Stimulated activated CD4-positive, alpha-beta T cell treated with anti-CD3 and anti-CD28 coated beads, Interleukin-2, amount 100 ng/mL, for 24 hours (primary cell): ENCODE results near the gene RXRA.

Experiments used
- DNase-seq, 2 donors: peaks; one replicate each; pipeline ENCODE4 v3.0.0-alpha.2; 2020

Gene RXRA

DNA sequence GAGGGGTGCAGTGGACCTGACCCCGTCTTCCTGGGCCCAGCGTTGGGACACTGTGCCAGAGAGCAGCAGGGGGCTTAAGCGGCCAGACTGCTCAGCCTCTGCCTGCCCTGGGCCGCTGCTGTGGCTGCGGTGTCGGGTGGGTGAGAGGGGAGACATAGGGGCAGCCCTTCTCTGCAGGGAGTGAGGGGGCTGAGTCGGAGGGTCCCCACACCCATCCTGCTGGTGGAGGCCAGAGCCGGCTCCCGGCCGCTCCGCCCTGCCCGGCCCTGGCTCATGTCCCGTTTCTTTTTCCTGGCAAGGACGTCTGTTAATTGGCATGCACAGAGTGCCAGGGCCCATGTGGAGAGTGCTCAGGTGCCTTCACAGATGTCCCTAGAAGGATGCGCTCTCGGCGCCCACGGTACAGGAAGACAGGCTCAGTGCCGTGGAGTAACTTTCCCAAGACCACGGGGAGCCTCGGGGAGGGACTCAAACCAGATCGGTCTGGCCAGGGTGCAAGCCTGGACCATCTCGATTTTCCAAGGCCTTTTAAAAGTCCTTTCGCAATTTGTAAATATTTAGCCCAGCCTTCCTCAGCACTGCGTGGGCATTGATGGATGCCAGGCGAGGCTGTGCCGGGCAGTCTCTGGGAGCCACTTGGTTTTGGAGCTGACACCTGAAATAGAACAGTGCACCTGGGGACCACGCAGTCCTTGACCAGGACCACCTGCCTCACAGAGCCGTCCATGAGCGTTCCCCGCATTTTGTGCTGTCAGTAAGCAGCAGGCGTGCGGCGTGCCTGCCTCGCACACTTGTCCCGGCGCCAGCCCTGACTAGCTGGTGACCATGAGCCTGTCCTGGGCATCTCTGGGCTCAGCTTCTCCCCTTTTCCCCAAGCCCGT lies 60.9 kb downstream of the RXRA start:
- no peak for DNase-seq

DNA sequence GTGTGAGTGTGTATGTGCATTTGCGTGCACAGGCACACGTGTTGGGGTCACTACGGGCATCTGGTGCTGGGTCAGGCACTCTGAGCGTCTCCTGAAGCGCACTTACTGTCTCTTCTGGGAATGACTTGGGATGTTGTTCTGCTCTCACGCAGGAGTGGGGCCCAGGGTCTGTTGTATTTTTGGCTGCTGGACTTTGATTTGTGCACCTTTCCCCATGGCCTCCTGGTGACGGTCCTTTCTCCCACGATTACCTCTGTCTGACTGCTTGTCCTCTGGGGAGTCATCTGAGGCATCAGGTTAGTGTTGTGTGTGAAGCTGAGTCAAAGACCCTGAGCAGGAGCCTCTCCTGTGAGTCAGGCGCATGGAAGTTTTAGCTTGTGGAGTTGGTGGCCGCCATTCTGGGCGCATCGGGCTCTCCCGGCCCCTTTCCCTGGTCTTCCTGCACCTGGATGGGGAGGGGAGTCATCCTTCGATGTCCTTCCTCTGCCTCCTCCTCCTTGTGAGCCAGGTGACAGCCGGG lies 62.1 kb downstream of the RXRA start:
- DNase-seq = no peak

DNA sequence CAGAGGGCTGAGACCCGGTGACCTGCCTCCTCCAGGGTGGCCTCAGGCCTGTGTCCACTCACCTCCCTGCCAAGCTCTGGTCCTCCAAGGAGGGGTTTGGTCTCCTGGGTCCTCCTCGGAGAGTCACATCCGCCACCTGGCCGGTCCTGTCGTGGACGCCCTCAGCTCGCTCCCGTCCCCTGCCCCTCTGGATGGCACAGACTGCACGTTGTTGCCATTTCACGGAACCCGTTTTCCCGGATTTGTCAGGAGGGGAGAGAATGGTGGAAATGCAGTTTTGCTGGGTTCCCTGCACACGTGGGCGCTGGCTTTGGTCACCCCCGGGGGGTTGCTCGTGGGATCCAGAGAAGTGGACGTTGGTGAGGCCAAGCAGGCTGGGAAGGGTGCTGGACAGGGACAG lies 62.7 kb downstream of the RXRA start:
- DNase-seq = no peak

GRCh38 chr9:134389642-134390041 lies 63.4 kb downstream of the RXRA start:
- no peak for DNase-seq

DNA sequence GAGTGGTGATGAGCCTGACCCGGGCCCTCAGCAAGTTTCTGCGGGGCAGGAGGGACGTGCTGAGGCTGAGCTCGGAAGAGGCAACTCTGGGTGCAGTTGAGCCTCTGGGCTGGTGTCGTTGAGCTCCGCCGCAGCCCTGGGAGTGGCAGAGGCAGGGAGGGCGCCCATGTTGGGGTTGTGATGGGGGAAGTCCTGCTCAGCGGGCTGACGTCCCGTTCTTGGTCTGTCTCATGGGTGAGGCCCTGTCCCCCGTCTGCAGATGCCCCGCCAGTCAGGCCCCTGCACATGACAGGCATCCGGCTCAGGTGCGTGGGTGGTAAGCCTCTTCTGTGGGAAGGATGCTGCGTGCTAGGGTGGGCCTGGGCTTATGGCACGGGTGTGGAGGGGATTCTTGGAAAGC lies 64.3 kb downstream of the RXRA start:
- DNase-seq = peak; percentile 78 to 83

DNA sequence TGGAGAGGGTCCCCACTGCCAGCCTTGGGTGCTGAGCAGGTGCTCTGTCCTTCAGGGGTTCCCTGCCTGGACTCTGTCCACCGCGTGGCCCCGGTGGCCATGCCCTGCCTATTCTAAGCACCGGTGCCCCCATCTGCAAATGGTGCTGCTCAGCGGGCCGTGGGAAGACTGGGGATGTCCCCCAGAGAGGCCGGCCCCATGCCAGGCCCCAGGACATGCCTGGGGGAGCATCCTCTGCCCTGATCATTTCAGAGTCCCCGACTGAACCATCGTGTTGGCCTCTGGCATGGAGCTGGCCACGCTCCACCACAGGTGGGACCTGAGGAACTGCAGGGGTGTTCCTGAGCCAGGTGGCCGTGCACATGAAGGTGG lies 64.7 kb downstream of the RXRA start:
- no peak for DNase-seq

DNA sequence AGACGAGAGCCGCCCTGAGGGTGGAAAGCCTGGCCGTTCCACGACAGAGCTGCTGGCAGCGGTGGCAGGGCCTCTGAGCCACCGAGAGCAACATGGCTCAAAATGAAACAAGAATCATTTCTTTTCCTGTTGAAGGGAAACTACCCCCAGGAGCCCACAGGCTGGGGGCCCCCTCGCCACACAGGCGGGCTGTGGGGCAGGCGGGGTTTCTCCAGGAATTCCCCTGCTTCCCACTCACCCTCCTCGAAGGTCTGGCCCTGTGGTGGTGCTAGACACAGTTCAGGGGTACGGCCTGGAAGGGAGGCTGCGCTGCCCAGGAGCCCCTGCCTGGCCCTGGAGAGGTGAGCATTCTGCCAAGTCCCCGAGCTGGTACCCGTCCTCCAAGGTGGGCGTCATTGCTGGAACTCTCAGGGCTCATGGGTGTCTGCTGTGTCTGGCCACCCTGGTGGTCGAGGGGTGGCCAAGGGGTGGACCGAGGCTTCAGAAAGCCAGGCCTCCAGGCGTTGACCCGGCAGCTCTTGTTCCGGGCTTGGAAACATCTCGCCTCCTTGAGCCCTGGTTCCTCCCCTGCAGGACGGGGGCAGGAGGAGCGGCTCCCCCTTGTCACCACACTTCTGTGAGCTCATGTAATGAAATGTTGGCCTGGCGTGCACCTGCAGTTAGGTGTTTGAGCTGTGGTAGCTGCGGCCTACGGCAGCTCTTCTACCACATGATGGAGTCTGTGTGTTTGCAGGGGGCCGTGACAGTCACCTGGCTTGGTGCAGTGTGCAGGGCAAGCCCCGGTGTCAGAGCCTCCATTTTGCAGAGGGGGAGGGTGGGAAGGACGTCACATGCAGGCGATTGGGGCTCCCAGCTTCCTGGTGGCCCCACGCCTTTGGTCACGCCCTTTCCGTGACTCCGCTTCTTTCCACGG lies 65.3 kb downstream of the RXRA start:
- DNase-seq = peak; percentile 78 to 84

DNA sequence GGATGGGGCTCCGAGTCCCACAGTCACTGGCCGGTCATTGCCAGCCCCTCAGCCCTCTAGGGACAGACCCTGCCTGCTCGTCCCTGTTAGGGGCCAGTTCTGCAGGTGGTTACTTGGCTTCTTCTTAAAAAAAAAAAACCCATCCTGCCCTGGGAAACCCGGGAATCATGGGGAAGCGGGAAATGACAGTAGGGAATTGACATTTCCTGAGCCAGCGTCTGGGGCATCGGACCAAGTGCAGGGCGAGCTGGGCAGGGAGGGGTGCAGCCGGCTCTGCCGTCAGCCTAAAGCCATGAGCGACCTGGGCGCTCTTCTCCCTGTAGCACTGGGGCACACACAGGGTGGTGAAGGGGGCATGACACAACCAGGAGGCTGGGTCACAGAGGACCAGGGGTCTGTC lies 66.6 kb downstream of the RXRA start:
- no peak for DNase-seq

DNA sequence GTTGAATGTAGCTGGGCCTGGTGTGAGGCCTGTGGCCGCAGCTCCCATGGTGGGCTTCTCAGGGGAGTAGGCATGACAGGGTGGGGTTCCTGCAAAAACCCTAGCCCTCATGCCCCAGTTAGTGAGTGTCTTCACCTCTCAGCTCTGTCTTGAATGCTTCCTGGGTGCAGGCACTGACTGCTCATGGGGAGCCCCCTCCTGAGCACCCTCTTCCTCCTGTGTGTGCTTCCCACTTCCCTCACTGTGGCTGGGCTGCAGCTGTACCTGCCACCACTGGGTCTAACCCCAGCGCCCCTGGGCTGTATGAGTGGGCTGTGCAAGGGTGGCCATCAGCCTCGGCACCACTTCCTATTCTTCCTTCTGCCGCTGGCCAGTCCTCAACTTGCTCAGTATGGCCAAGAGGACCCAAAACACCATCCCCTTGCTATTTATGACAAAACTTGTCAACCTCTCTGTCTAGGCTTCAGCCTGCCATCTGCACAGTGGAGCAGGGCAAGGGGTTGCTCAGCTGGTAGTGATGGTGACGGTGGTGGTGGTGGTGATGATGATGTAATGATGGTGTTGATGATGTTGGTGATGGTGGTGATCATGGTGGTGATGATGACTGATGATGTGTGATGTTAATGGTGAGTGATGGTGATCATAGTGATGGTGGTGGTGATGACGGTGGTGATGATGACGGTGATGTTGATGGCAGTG lies 67.5 kb downstream of the RXRA start:
- DNase-seq = no peak

GRCh38 chr9:134395002-134395517 lies 68.8 kb downstream of the RXRA start:
- no peak for DNase-seq

GRCh38 chr9:134395737-134396257 lies 69.5 kb downstream of the RXRA start:
- no peak for DNase-seq

GRCh38 chr9:134396258-134396742 lies 70.0 kb downstream of the RXRA start:
- DNase-seq = peak; percentile 46 to 68

GRCh38 chr9:134396825-134397224 lies 70.6 kb downstream of the RXRA start:
- peak; percentile 52 to 55 for DNase-seq

GRCh38 chr9:134398756-134399155 lies 72.5 kb downstream of the RXRA start:
- no peak for DNase-seq

- DNase-seq = peak in 1 of 2 donors; percentile 21
Measured at GRCh38 chr9:134399435-134400056, 73.3 kb downstream of the RXRA start.

DNA sequence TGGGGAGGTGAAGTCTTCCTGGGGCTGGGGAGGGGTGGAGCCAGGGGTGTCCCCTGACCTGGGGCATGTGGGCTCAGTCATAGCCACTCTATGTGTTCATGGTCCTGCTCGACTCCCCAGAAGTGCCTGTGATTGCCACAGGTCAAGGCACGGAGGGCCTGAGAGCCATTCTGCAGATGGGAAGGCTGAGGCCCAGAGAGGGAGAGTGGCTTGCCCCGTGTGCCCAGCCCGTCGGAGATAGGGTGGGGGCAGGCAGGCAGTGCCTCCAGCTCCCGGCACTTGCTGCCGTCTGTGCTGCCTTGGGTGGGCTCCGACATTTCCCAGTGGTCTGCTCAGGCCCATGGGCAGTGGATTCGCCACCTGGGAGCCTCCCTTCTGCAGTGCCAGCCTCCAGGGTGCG lies 74.0 kb downstream of the RXRA start:
- no peak for DNase-seq

GRCh38 chr9:134401391-134401790 lies 75.1 kb downstream of the RXRA start:
- DNase-seq = no peak

GRCh38 chr9:134402182-134402581 lies 75.9 kb downstream of the RXRA start:
- no peak for DNase-seq

DNA sequence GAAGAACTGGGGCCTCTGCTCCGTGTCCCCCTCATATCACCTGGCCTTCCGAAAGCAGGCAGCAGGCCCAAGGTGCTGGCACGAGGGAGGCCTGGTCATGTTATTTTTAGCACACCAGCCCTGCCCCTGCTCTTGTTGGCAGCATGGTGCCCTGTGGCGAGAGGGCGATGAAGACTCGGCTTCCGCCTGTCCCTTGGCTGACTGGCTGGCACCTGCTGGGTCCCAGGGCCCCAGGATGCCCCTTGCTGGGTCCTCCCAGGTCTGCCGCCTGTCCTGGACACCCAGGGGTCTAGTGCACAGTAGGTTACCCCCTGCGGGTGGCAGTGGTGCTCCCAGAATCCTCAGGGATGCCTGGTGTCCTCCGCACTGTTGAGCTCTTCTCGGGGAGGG lies 77.0 kb downstream of the RXRA start:
- no peak for DNase-seq

DNA sequence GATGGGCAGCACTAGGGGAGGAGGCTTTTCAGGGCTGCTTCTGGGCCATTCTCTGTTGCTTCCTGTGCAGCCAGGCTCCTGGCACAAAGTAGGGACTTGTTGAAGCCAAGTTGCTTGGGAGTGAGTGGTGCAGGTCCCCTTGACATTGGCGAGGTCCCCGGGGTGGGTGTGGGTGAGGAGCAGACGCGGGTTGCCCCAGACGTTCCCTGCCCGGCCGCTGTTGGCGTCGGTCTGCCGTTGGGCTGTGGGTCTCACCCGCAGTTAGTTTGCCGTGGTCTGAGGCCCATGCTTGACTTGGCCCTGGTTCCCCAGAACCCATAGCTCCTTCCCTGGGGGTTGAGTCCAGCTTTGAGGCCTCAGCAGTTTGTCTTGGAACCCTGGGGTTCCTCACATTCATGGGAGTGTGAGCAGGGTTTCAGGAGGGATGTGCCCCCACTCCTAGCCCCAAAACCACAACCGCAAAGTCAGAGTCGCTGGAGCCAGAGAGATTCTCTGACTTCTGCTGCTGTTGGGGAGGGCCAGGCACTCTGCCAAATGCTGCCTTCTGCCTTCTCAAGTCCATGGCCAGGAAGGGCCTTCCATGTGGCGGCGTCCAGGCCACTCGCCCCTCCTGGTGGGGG lies 77.5 kb downstream of the RXRA start:
- peak; percentile 34 to 45 for DNase-seq
